Left lung (tissue), 10 donors: ENCODE measurements around the gene C17orf78. TPM values are rescaled to one million over a fixed set of nuclear protein-coding genes. Genes with fewer than 3 reads are reported as not detected.
A peak's percentile ranks its signal among the peaks of the same experiment; 100 is the strongest.

Experiments used
- ATAC-seq: fragments of 200-7000 bp; cut with Tn5 transposase; one replicate; pipeline ENCODE4 v1.9.1; 2020; ENCODE audit warnings: moderate library complexity
- DNase-seq, 4 donors: peaks; one replicate each; pipeline ENCODE4 v3.0.0-alpha.2; 2013 to 2020
- H3K27ac ChIP-seq, 2 donors: fragments of 200-600 bp; sonication (generic) in 1 of 2; one replicate each; pipeline versions ENCODE4 v1.5.0 to v1.8.0; 2020 to 2021
- H3K27me3 ChIP-seq, 2 donors: fragments of 200-600 bp; sonication (generic) in 1 of 2; one replicate each; pipeline versions ENCODE4 v1.5.0 to v1.8.0; 2020 to 2021
- H3K36me3 ChIP-seq, 2 donors: fragments of 200-600 bp; sonication (generic) in 1 of 2; one replicate each; pipeline versions ENCODE4 v1.5.0 to v1.8.0; 2020 to 2021
- H3K4me1 ChIP-seq, 2 donors: fragments of 200-600 bp; one replicate each; pipeline ENCODE4 v1.8.0; 2021
- H3K4me3 ChIP-seq, 2 donors: fragments of 200-600 bp; sonication (generic) in 1 of 2; one replicate each; pipeline versions ENCODE4 v1.5.0 to v1.8.0; 2020 to 2021; ENCODE audit warnings: mild to moderate bottlenecking in 1 of 2
- H3K9me3 ChIP-seq, 2 donors: fragments of 200-600 bp; sonication (generic) in 1 of 2; one replicate each; pipeline versions ENCODE4 v1.5.0 to v1.8.0; 2020 to 2021
- CTCF ChIP-seq, 2 donors: fragments of 200-600 bp; sonication (generic) in 1 of 2; IDR thresholded peaks; one replicate each; pipeline versions ENCODE4 v1.5.0 to v1.8.0; 2021; ENCODE audit warnings: antibody characterized with exemption in 2 of 2
- intact Hi-C, 2 donors: fragments of 100-400 bp; cut with DNase I; formaldehyde crosslinking; loops; one replicate each; pipeline versions ENCODE4 v1.11.2 to v1.14.2; 2022
- polyA plus RNA-seq, 6 donors: library from polyadenylated mRNA; unstranded; fragments of 120-200 nt; gene quantifications; one replicate each; pipeline ENCODE4 v1.2.1, GENCODE V29; 2013; ENCODE audit not compliant: insufficient read length in 6 of 6
- total RNA-seq, 2 donors: library from RNA; stranded (reverse); fragmentation: NEBNext Ultra II Directional; extraction: Animal tissue kit (Norgen Biotek cat#: 25700); gene quantifications; one replicate each; pipeline ENCODE4 v1.2.1, GENCODE V29; 2021
- donor health status: DM: no; HTN: yes; CAD: no.
- donor health status: DM: no; HTN: no; CAD: no.

C17orf78 gene
- total and polyA plus RNA-seq, 8 donors, result 0.21 to 0.58 (median 0.35) TPM; not detected in 2

GRCh38 chr17:37358830-37359681 is 16.7 kb upstream of the C17orf78 start:
- Histone ChIP-seq H3K27me3 (no peaks in the 10 kb centered on the region), H3K36me3 (no peaks in the 10 kb centered on the region), H3K4me1 (peaks cover 0 to 30% of the 10 kb centered on the region in 2 donors), H3K27ac (peak overlapping the region; percentile 72 to 91), H3K4me3 (peak overlapping the region; percentile 95 to 96), H3K9me3 (no peaks in the 10 kb centered on the region)
- intact Hi-C loops, result no loop called here
- peak; percentile 90 for ATAC-seq
- TF ChIP-seq CTCF (IDR thresholded peaks at IDR 0.05), result peak; percentile 18 to 53
- peak; percentile 89 to 98 (median 94) for DNase-seq

GRCh38 chr17:37359682-37360188 is 16.1 kb upstream of the C17orf78 start:
- Histone ChIP-seq H3K9me3 (no peaks in the 10 kb centered on the region), H3K27me3 (no peaks in the 10 kb centered on the region), H3K4me3 (peak overlapping the region; percentile 95 to 96), H3K4me1 (peaks cover 0 to 30% of the 10 kb centered on the region in 2 donors), H3K36me3 (no peaks in the 10 kb centered on the region), H3K27ac (peak overlapping the region; percentile 72 to 91)
- peak; percentile 1 for ATAC-seq
- DNase-seq, result no peak
- intact Hi-C loops, result no loop called here
- TF ChIP-seq CTCF (IDR thresholded peaks at IDR 0.05), result no peak

- TF ChIP-seq CTCF (IDR thresholded peaks at IDR 0.05), result no peak
- DNase-seq (no peak), ATAC-seq (no peak)
- intact Hi-C loops, result no loop called here
- Histone ChIP-seq H3K27ac (peak overlapping the region in 1 of 2 donors; percentile 91), H3K4me1 (peaks cover 0 to 30% of the 10 kb centered on the region in 2 donors), H3K36me3 (no peaks in the 10 kb centered on the region), H3K4me3 (no peak overlapping the region), H3K27me3 (no peaks in the 10 kb centered on the region), H3K9me3 (no peaks in the 10 kb centered on the region)
Measured at GRCh38 chr17:37360632-37361031, 15.2 kb upstream of the C17orf78 start.

GRCh38 chr17:37361543-37361942 is 14.2 kb upstream of the C17orf78 start:
- no peaks in the 10 kb centered on the region for H3K27me3 ChIP-seq
- H3K4me1 ChIP-seq, result peaks cover 0 to 30% of the 10 kb centered on the region in 2 donors
- intact Hi-C loops, result no loop called here
- H3K4me3 ChIP-seq, result no peak overlapping the region
- DNase-seq (no peak), ATAC-seq (no peak)
- no peaks in the 10 kb centered on the region for H3K36me3 ChIP-seq
- no peaks in the 10 kb centered on the region for H3K9me3 ChIP-seq
- no peak for TF ChIP-seq CTCF (IDR thresholded peaks at IDR 0.05)
- no peak overlapping the region for H3K27ac ChIP-seq

- no peak overlapping the region for H3K27ac ChIP-seq
- intact Hi-C loops, result no loop called here
- H3K9me3 ChIP-seq, result no peaks in the 10 kb centered on the region
- H3K36me3 ChIP-seq, result no peaks in the 10 kb centered on the region
- H3K27me3 ChIP-seq, result no peaks in the 10 kb centered on the region
- no peak overlapping the region for H3K4me3 ChIP-seq
- no peak for TF ChIP-seq CTCF (IDR thresholded peaks at IDR 0.05)
- H3K4me1 ChIP-seq, result no peaks in the 10 kb centered on the region
- DNase-seq (no peak), ATAC-seq (no peak)
Measured at GRCh38 chr17:37365589-37365988, 10.2 kb upstream of the C17orf78 start.
